Stomach (tissue), 9 donors: ENCODE data around the gene MGME1. TPM values are rescaled to one million over a fixed set of nuclear protein-coding genes. Genes with fewer than 3 reads are reported as not detected.

ENCODE experiments used
- DNase-seq, 2 donors: peaks; one replicate each; pipeline versions ENCODE4 v3.0.0 to v3.0.0-alpha.2; 2013 to 2019
- H3K27ac ChIP-seq, 5 donors: fragments of 200-600 bp in 4 of 5; sonication (generic) in 4 of 5; one replicate each; pipeline ENCODE4 v1.5.1; 2013 to 2019; ENCODE audit warnings: mild to moderate bottlenecking in 1 of 5, moderate library complexity in 1 of 5
- H3K27me3 ChIP-seq, 3 donors: fragments of 200-600 bp; sonication (generic); one replicate each; pipeline ENCODE4 v1.5.1; 2017 to 2019; ENCODE audit warnings: mixed run types in 1 of 3
- H3K36me3 ChIP-seq, 4 donors: fragments of 200-600 bp; sonication (generic); 1 replicate in 3 of 4; 2 replicates in 1 of 4; pipeline ENCODE4 v1.5.1; 2016 to 2019
- H3K4me1 ChIP-seq, 4 donors: fragments of 200-600 bp; sonication (generic); one replicate each; pipeline ENCODE4 v1.5.1; 2016 to 2019
- H3K4me3 ChIP-seq, 4 donors: fragments of 200-600 bp; sonication (generic) in 3 of 4; one replicate each; pipeline ENCODE4 v1.5.1; 2016 to 2019; ENCODE audit warnings: mild to moderate bottlenecking in 1 of 4
- H3K9me3 ChIP-seq, 4 donors: fragments of 200-600 bp; sonication (generic); one replicate each; pipeline ENCODE4 v1.5.1; 2016 to 2019
- EP300 ChIP-seq: sonication (generic); formaldehyde crosslinking; IDR thresholded peaks from one replicate; pipeline ENCODE4 v1.6.1; 2017; ENCODE audit warnings: antibody characterized with exemption
- POLR2A ChIP-seq, 4 donors: fragments of 450-650 bp; IDR thresholded peaks; one replicate each; pipeline ENCODE4 v1.6.1; 2016; ENCODE audit warnings: antibody characterized with exemption in 4 of 4, control low read depth in 2 of 4, mild to moderate bottlenecking in 1 of 4, moderate library complexity in 1 of 4
- POLR2AphosphoS5 ChIP-seq, 3 donors: sonication (generic); formaldehyde crosslinking; IDR thresholded peaks; one replicate each; pipeline ENCODE4 v1.6.1; 2016; ENCODE audit warnings: antibody characterized with exemption in 3 of 3
- WGBS, 5 donors: extraction: QIAGEN DNeasy Blood & Tissue Kit in 3 of 5; methylation state at CpG; one replicate each; pipeline versions ENCODE4 v1.1.5 to v1.1.7; 2013 to 2018; 5-methylcytosine and 5-hydroxymethylcytosine counted together
- intact Hi-C: fragments of 100-400 bp; cut with DNase I; formaldehyde crosslinking; loops from one replicate; pipeline ENCODE4 v1.15.1; 2023; ENCODE audit warnings: low total_unique reads
- polyA plus RNA-seq, 3 donors: library from polyadenylated mRNA; stranded (reverse); fragments of 200-250 nt; gene quantifications; one replicate each; pipeline ENCODE4 v1.2.3, GENCODE V29; 2013
- total RNA-seq, 5 donors: library from RNA; depleted of rRNA; stranded (reverse); fragments of >200 nt; gene quantifications; one replicate each; pipeline versions ENCODE4 v1.1.0 to v1.2.3, GENCODE V29; 2014 to 2016
- TF ChIP-seq, protein P1 (sequence below), 7 experiments: fragments of 450-650 bp in 4 of 7; fragments of 200-600 bp in 3 of 7; sonication (generic) in 3 of 7; IDR thresholded peaks; one replicate each; pipeline ENCODE4 v1.5.1; 2016 to 2019; ENCODE audit warnings: antibody characterized with exemption in 7 of 7, control low read depth in 2 of 7, mild to moderate bottlenecking in 1 of 7
- donor health status: healthy with polysubstance abuse.
- donor health status: Bipolar disorder and iron deficiency.
- donor health status: healthy.

Gene MGME1
- total and polyA plus RNA-seq, 8 donors: 2.3 to 19.1 (median 8.3) TPM

DNA sequence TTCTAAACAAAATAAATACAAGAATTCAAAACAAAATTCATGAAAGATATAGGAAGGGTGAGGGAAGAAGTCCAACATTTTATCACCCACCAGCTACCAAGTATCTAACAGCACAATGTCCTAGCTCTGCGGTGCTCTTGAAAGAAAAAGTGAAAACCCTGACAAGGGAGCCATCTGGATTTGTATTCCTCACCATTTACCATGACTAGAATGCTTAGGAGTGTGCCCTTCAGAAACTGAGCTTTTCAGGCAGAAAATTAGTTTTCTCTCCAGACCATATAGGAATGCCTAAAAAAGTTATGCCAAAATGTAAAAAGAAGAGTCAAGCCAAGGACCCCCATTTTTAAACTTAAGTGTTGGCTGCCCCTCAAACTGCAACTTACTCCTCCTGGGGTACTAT is 4.7 kb upstream of the MGME1 start:
- no peak overlapping the region for H3K4me3 ChIP-seq
- WGBS, 5 donors: 86 to 100% (median 91%) methylated on average over 1 of the region's 1 CpG
- intact Hi-C loops: no loop called here
- H3K27me3 ChIP-seq: no peaks in the 10 kb centered on the region
- peak overlapping the region in 3 of 5 donors; percentile 28 to 97 (median 75) for H3K27ac ChIP-seq
- H3K36me3 ChIP-seq: peaks cover 0 to 4% (median 0%) of the 10 kb centered on the region in 4 donors
- H3K9me3 ChIP-seq: no peaks in the 10 kb centered on the region
- TF ChIP-seq POLR2A (IDR thresholded peaks at IDR 0.05) (no peak), POLR2AphosphoS5 (IDR thresholded peaks at IDR 0.05) (no peak), EP300 (no peak)
- TF ChIP-seq, protein P1, sequence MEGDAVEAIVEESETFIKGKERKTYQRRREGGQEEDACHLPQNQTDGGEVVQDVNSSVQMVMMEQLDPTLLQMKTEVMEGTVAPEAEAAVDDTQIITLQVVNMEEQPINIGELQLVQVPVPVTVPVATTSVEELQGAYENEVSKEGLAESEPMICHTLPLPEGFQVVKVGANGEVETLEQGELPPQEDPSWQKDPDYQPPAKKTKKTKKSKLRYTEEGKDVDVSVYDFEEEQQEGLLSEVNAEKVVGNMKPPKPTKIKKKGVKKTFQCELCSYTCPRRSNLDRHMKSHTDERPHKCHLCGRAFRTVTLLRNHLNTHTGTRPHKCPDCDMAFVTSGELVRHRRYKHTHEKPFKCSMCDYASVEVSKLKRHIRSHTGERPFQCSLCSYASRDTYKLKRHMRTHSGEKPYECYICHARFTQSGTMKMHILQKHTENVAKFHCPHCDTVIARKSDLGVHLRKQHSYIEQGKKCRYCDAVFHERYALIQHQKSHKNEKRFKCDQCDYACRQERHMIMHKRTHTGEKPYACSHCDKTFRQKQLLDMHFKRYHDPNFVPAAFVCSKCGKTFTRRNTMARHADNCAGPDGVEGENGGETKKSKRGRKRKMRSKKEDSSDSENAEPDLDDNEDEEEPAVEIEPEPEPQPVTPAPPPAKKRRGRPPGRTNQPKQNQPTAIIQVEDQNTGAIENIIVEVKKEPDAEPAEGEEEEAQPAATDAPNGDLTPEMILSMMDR (IDR thresholded peaks at IDR 0.05): no peak
- H3K4me1 ChIP-seq: peaks cover 67 to 85% (median 80%) of the 10 kb centered on the region in 4 donors
- no peak for DNase-seq

DNA sequence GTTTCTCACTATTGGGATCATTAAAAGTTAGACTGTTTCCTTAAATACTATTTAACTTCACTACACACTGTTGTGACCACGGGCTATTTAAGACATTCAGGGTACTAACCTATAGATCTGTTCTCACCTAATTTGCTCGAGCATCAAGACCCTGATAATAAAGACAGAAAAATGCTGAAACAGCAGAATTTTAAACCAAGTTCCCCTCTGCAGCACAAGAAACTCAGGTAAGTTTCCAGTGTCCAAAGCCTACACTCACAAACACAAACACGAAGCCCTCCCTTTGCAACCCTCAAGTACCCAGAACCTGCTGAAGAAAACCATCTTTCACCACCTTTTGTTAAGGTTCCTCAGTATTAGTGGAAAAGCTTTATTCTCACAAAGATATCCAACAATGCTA is 4.2 kb upstream of the MGME1 start:
- TF ChIP-seq EP300 (no peak), POLR2A (IDR thresholded peaks at IDR 0.05) (no peak), POLR2AphosphoS5 (IDR thresholded peaks at IDR 0.05) (no peak)
- TF ChIP-seq, protein P1 (IDR thresholded peaks at IDR 0.05): no peak
- H3K9me3 ChIP-seq: no peaks in the 10 kb centered on the region
- H3K27me3 ChIP-seq: no peaks in the 10 kb centered on the region
- peak overlapping the region in 4 of 5 donors; percentile 93 to 98 (median 97) for H3K27ac ChIP-seq
- peaks cover 0 to 4% (median 0%) of the 10 kb centered on the region in 4 donors for H3K36me3 ChIP-seq
- H3K4me3 ChIP-seq: no peak overlapping the region
- H3K4me1 ChIP-seq: peaks cover 62 to 80% (median 75%) of the 10 kb centered on the region in 4 donors
- intact Hi-C loops: no loop called here
- WGBS, 5 donors: 57 to 72% (median 64%) methylated on average over 3 of the region's 3 CpGs
- no peak for DNase-seq

GRCh38 chr20:17965042-17965697 is 3.6 kb upstream of the MGME1 start:
- H3K9me3 ChIP-seq: no peaks in the 10 kb centered on the region
- H3K27ac ChIP-seq: peak overlapping the region; percentile 50 to 98 (median 97)
- H3K27me3 ChIP-seq: no peaks in the 10 kb centered on the region
- WGBS, 5 donors: 39 to 57% (median 49%) methylated on average over 9 of the region's 9 CpGs
- peak overlapping the region in 2 of 4 donors; percentile 90 to 91 for H3K4me3 ChIP-seq
- peaks cover 56 to 80% (median 74%) of the 10 kb centered on the region in 4 donors for H3K4me1 ChIP-seq
- TF ChIP-seq EP300: no peak
- TF ChIP-seq POLR2AphosphoS5 (IDR thresholded peaks at IDR 0.05): no peak
- TF ChIP-seq, protein P1 (IDR thresholded peaks at IDR 0.05): no peak
- no peak for TF ChIP-seq POLR2A (IDR thresholded peaks at IDR 0.05)
- H3K36me3 ChIP-seq: peaks cover 0 to 4% (median 0%) of the 10 kb centered on the region in 4 donors
- DNase-seq: no peak
- intact Hi-C loops: no loop called here

GRCh38 chr20:17966432-17967310 is 2.1 kb upstream of the MGME1 start:
- Histone ChIP-seq H3K4me3 (peak overlapping the region; percentile 66 to 91 (median 88)), H3K27me3 (no peaks in the 10 kb centered on the region), H3K9me3 (no peaks in the 10 kb centered on the region), H3K27ac (peak overlapping the region; percentile 44 to 98 (median 97)), H3K36me3 (peaks cover 0 to 4% (median 0%) of the 10 kb centered on the region in 4 donors), H3K4me1 (peaks cover 56 to 80% (median 75%) of the 10 kb centered on the region in 4 donors)
- intact Hi-C loops: no loop called here
- DNase-seq: peak in 1 of 2 donors; percentile 72
- no peak for TF ChIP-seq POLR2A (IDR thresholded peaks at IDR 0.05)
- TF ChIP-seq EP300: no peak
- TF ChIP-seq POLR2AphosphoS5 (IDR thresholded peaks at IDR 0.05): no peak
- TF ChIP-seq, protein P1 (IDR thresholded peaks at IDR 0.05): peak in 1 of 7 experiments; percentile 19
- 3 to 6% (median 6%) methylated on average over 9 of the region's 9 CpGs for WGBS, 5 donors
